Choroid plexus epithelial cell (primary cell): ENCODE results near the gene ANKRD13A.

ENCODE experiments used
- DNase-seq: peaks from one replicate; pipeline ENCODE4 v3.0.0-alpha.2; 2010; ENCODE audit warnings: low read depth
- H3K4me3 ChIP-seq: 2 replicates; pipeline ENCODE4 v1.5.1; 2011; ENCODE audit warnings: low read depth, mild to moderate bottlenecking, control low read depth, low read length, moderate library complexity
- CTCF ChIP-seq: conservative IDR thresholded peaks from 2 replicates; pipeline ENCODE4 v1.5.1; 2011; ENCODE audit warnings: low read depth, mild to moderate bottlenecking, control low read depth, inconsistent platforms, low read length, moderate library complexity

ANKRD13A gene

GRCh38 chr12:109998904-109999648, at the start of gene ANKRD13A:
ANKRD13A (plus strand) TSS chr12:109999430; CDS start chr12:109999689, 259 bp downstream.
- TF ChIP-seq CTCF = no peak
- H3K4me3 ChIP-seq = peak within 1 kb of the TSS; percentile 88
- peak; percentile 97 for DNase-seq

- no peak for TF ChIP-seq CTCF
- DNase-seq = no peak
- H3K4me3 ChIP-seq = no peak overlapping the region
Measured at GRCh38 chr12:109950625-109951024, 48.6 kb upstream of the ANKRD13A start.

- peak; percentile 87 for DNase-seq
- TF ChIP-seq CTCF = no peak
- no peak overlapping the region for H3K4me3 ChIP-seq
Measured at GRCh38 chr12:109951136-109951535, 48.1 kb upstream of the ANKRD13A start.

GRCh38 chr12:109951751-109952150, 47.5 kb upstream of the ANKRD13A start:
- H3K4me3 ChIP-seq = no peak overlapping the region
- peak; percentile 94 for DNase-seq
- peak; percentile 29 for TF ChIP-seq CTCF

GRCh38 chr12:109952160-109952858, 46.9 kb upstream of the ANKRD13A start:
- no peak overlapping the region for H3K4me3 ChIP-seq
- TF ChIP-seq CTCF = no peak

GRCh38 chr12:109952873-109953272, 46.4 kb upstream of the ANKRD13A start:
- no peak for DNase-seq
- H3K4me3 ChIP-seq = no peak overlapping the region
- TF ChIP-seq CTCF = no peak

More at GRCh38 chr12:109952160-109952858, 46.9 kb upstream of the ANKRD13A start:
- DNase-seq = no peak

- H3K4me3 ChIP-seq = no peak overlapping the region
- TF ChIP-seq CTCF = no peak
- DNase-seq = no peak
Measured at GRCh38 chr12:109953656-109954055, 45.6 kb upstream of the ANKRD13A start.
